Measurements from ENCODE around the gene EXOC4.

EXOC4 gene

GRCh38 chr7:133376514-133376913 lies 123.6 kb downstream of the EXOC4 start:
- Histone ChIP-seq H3K36me3 (ENCODE audit: control insufficient read depth in 2 of 2, insufficient read depth in 1 of 2, low read length in 2 of 2) (no peaks in the 10 kb centered on the region; a peak in 1 of 3 replicates), H3K9me3 (ENCODE audit: control insufficient read depth, insufficient read depth, low read depth, low read length) (no peaks in the 10 kb centered on the region), H3K27ac (ENCODE audit: extremely low read depth, low read depth, low read length) (no peak overlapping the region), H3K4me1 (ENCODE audit: control insufficient read depth, insufficient read depth, low read length) (no peaks in the 10 kb centered on the region), H3K4me3 (ENCODE audit: low read depth, low read length) (no peak overlapping the region)
- ChIA-PET CTCF (interaction anchor here (0.8 kb wide), 1 partner anchor 13 kb away, joined by 9 read pairs; no protein-coding TSS in a partner anchor), POLR2A (interaction anchor here (0.6 kb wide), 1 partner anchor 1582 kb away, joined by 14 read pairs; no protein-coding TSS in a partner anchor)
- TF ChIP-seq ZNF2 (tag by site-specific recombination; IDR thresholded peaks at IDR 0.05): no peak
- TF ChIP-seq, protein P1, sequence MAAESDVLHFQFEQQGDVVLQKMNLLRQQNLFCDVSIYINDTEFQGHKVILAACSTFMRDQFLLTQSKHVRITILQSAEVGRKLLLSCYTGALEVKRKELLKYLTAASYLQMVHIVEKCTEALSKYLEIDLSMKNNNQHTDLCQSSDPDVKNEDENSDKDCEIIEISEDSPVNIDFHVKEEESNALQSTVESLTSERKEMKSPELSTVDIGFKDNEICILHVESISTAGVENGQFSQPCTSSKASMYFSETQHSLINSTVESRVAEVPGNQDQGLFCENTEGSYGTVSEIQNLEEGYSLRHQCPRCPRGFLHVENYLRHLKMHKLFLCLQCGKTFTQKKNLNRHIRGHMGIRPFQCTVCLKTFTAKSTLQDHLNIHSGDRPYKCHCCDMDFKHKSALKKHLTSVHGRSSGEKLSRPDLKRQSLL (tag by site-specific recombination; IDR thresholded peaks at IDR 0.05): no peak
- TF ChIP-seq, protein P2, sequence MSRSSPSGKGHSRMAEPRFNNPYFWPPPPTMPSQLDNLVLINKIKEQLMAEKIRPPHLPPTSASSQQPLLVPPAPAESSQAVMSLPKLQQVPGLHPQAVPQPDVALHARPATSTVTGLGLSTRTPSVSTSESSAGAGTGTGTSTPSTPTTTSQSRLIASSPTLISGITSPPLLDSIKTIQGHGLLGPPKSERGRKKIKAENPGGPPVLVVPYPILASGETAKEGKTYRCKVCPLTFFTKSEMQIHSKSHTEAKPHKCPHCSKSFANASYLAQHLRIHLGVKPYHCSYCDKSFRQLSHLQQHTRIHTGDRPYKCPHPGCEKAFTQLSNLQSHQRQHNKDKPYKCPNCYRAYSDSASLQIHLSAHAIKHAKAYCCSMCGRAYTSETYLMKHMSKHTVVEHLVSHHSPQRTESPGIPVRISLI (tag by site-specific recombination; IDR thresholded peaks at IDR 0.05): no peak
- TF ChIP-seq PBX3 (CRISPR knock-in tag; IDR thresholded peaks at IDR 0.05): no peak
- no peak for TF ChIP-seq ZNF280D (tag by site-specific recombination; IDR thresholded peaks at IDR 0.05)
- TF ChIP-seq ZNF514 (tag by site-specific recombination; IDR thresholded peaks at IDR 0.05): no peak
- no peak for TF ChIP-seq ZNF530 (tag by site-specific recombination; IDR thresholded peaks at IDR 0.05; ENCODE audit: low read depth)
- TF ChIP-seq MZF1 (tag by site-specific recombination; IDR thresholded peaks at IDR 0.05; ENCODE audit: borderline replicate concordance): no peak
- no peak for TF ChIP-seq ZNF692 (tag by site-specific recombination; IDR thresholded peaks at IDR 0.05)
- no peak for TF ChIP-seq INSM2 (tag by site-specific recombination; IDR thresholded peaks at IDR 0.05)
- no peak for TF ChIP-seq ZNF155 (tag by site-specific recombination; IDR thresholded peaks at IDR 0.05)

DNA sequence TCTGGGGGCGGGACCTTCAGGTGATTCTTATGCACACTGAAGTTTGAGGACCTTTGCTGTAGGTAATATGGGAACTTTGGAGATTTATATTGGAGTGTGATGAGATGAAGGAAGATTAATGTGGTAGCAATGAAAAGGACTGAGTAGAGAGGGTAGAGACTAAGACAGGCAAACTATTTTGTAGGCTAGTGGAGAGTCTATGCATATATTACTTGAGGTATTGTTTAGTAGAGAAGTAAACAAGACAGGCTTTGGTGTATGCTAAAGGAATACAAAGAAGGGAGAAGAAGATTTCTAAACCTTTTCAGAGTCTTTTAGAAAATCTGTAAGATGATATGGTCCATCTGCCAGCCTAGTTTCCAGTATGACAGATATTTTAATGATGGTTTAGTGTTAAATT lies 129.1 kb downstream of the EXOC4 start:
- TF ChIP-seq, protein P3, sequence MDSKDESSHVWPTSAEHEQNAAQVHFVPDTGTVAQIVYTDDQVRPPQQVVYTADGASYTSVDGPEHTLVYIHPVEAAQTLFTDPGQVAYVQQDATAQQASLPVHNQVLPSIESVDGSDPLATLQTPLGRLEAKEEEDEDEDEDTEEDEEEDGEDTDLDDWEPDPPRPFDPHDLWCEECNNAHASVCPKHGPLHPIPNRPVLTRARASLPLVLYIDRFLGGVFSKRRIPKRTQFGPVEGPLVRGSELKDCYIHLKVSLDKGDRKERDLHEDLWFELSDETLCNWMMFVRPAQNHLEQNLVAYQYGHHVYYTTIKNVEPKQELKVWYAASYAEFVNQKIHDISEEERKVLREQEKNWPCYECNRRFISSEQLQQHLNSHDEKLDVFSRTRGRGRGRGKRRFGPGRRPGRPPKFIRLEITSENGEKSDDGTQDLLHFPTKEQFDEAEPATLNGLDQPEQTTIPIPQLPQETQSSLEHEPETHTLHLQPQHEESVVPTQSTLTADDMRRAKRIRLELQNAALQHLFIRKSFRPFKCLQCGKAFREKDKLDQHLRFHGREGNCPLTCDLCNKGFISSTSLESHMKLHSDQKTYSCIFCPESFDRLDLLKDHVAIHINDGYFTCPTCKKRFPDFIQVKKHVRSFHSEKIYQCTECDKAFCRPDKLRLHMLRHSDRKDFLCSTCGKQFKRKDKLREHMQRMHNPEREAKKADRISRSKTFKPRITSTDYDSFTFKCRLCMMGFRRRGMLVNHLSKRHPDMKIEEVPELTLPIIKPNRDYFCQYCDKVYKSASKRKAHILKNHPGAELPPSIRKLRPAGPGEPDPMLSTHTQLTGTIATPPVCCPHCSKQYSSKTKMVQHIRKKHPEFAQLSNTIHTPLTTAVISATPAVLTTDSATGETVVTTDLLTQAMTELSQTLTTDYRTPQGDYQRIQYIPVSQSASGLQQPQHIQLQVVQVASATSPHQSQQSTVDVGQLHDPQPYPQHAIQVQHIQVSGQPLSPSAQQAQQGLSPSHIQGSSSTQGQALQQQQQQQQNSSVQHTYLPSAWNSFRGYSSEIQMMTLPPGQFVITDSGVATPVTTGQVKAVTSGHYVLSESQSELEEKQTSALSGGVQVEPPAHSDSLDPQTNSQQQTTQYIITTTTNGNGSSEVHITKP (tag by site-specific recombination; IDR thresholded peaks at IDR 0.05): no peak
- no peak for TF ChIP-seq ZFP69B (tag by site-specific recombination; IDR thresholded peaks at IDR 0.05)
- POLR2A ChIA-PET: no interaction called here

More for the DNA sequence above, 129.1 kb downstream of the EXOC4 start:
- Histone ChIP-seq H3K27ac (ENCODE audit: extremely low read depth, low read depth, low read length) (no peak overlapping the region), H3K36me3 (ENCODE audit: control insufficient read depth in 2 of 2, insufficient read depth in 1 of 2, low read length in 2 of 2) (no peaks in the 10 kb centered on the region), H3K9me3 (ENCODE audit: control insufficient read depth, insufficient read depth, low read depth, low read length) (no peaks in the 10 kb centered on the region), H3K4me3 (ENCODE audit: low read depth, low read length) (no peak overlapping the region), H3K4me1 (ENCODE audit: control insufficient read depth, insufficient read depth, low read length) (no peaks in the 10 kb centered on the region)
- CTCF ChIA-PET: interaction anchor here (0.8 kb wide), 1 partner anchor 191 kb away, joined by 3 read pairs; no protein-coding TSS in a partner anchor
